Adrenal gland (tissue), 12 donors: ENCODE measurements around the gene CBLC. TPM values are rescaled to one million over a fixed set of nuclear protein-coding genes. Genes with fewer than 3 reads are reported as not detected.

ENCODE experiments used
- DNase-seq, 7 donors: peaks; one replicate each; pipeline ENCODE4 v3.0.0-alpha.2; 2019 to 2020
- H3K27ac ChIP-seq, 5 donors: fragments of 200-600 bp; sonication (generic) in 4 of 5; 1 replicate in 3 of 5; 2 replicates in 2 of 5; pipeline versions ENCODE4 v1.5.1 to v1.8.0; 2016 to 2020; ENCODE audit warnings: mild to moderate bottlenecking in 1 of 5
- H3K27me3 ChIP-seq: fragments of 200-600 bp; 2 replicates; pipeline ENCODE4 v1.8.0; 2021
- H3K36me3 ChIP-seq, 2 donors: fragments of 200-600 bp; replicated peaks in 1 of 2; 1 replicate in 1 of 2; 2 replicates in 1 of 2; pipeline versions ENCODE4 v1.5.1 to v1.8.0; 2018 to 2022
- H3K4me1 ChIP-seq, 2 donors: fragments of 200-600 bp; replicated peaks in 1 of 2; 1 replicate in 1 of 2; 2 replicates in 1 of 2; pipeline versions ENCODE4 v1.5.1 to v1.8.0; 2018 to 2021
- H3K4me3 ChIP-seq, 4 donors: fragments of 200-600 bp; sonication (generic) in 3 of 4; one replicate each; pipeline ENCODE4 v1.5.1; 2016 to 2018
- H3K9me3 ChIP-seq, 3 donors: fragments of 200-600 bp; sonication (generic) in 1 of 3; replicated peaks in 1 of 3; 1 replicate in 2 of 3; 2 replicates in 1 of 3; pipeline versions ENCODE4 v1.5.1 to v1.8.0; 2016 to 2021
- CTCF ChIP-seq, 6 experiments: fragments of 450-650 bp in 4 of 6; fragments of 200-600 bp in 2 of 6; sonication (generic) in 1 of 6; IDR thresholded peaks; 1 replicate in 5 of 6; 2 replicates in 1 of 6; pipeline versions ENCODE4 v1.5.1 to v1.8.0; 2016 to 2021; ENCODE audit warnings: antibody characterized with exemption in 6 of 6, mild to moderate bottlenecking in 2 of 6, moderate library complexity in 1 of 6
- POLR2A ChIP-seq, 2 donors: fragments of 450-650 bp; IDR thresholded peaks; one replicate each; pipeline ENCODE4 v1.6.1; 2017; ENCODE audit warnings: antibody characterized with exemption in 2 of 2, mild to moderate bottlenecking in 2 of 2, moderate library complexity in 1 of 2
- WGBS, 4 donors: extraction: QIAGEN DNeasy Blood & Tissue Kit in 2 of 4; methylation state at CpG; one replicate each; pipeline versions ENCODE4 v1.1.5 to v1.1.7; 2013 to 2017; 5-methylcytosine and 5-hydroxymethylcytosine counted together
- intact Hi-C, 2 donors: fragments of 100-400 bp; cut with DNase I; formaldehyde crosslinking; loops; one replicate each; pipeline versions ENCODE4 v1.14.1 to v1.15.0; 2022 to 2023
- polyA plus RNA-seq, 3 donors: library from polyadenylated mRNA; stranded (reverse); fragments of 200-250 nt in 2 of 3; fragments of 350-450 nt in 1 of 3; fragmentation: Illumina TruSeq in 1 of 3; extraction: RNeasy Lipid Tissue Mini Kit (QIAGEN cat#74804) in 1 of 3; gene quantifications; one replicate each; pipeline ENCODE4 v1.2.3, GENCODE V29; 2013 to 2014
- total RNA-seq, 9 donors: library from RNA; depleted of rRNA in 4 of 9; stranded (reverse); fragments of >200 nt in 4 of 9; fragments of 120-200 nt in 1 of 9; fragmentation: NEBNext Ultra II Directional in 1 of 9; extraction: Animal tissue kit (Norgen Biotek cat#: 25700) in 1 of 9; gene quantifications; one replicate each; pipeline versions ENCODE4 v1.1.0 to v1.2.4, GENCODE V29; 2013 to 2023
- donor health status: healthy with polysubstance abuse.
- donor health status: Bipolar disorder and iron deficiency.
- donor health status: DM: yes; HTN: yes; CAD: no.
- donor health status: DM: no; HTN: no; CAD: no.
- donor health status: DM: no; HTN: no; CAD: no.
- donor health status: DM: yes; HTN: yes; CAD: no.

Gene CBLC
- total and polyA plus RNA-seq, 12 donors = 0.13 to 0.14 TPM; not detected in 10

DNA sequence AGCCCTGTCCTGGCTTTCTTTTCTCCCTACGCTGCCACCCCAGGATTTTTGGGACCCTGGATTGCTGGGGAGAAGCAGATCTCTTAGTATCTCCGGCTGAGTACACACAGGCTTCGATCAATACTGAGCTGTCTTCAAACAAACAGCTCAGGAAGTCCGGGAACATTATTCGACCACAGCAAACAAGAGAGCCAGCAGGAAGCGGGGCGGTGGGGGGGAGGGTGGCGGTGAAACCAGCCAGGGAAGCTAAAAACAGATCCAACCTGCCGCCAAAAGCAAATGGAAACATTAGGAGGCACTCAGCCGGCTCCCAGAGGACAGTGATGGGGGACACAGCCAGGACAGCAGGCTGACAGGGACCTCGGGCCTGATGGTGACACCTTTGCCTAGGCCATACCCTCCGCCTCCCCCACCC is 19.0 kb downstream of the CBLC start:
- peak in 1 of 7 donors; percentile 41 for DNase-seq
- WGBS, 4 donors = 48 to 59% (median 55%) methylated on average over 12 of the region's 12 CpGs
- no peaks in the 10 kb centered on the region for H3K4me1 ChIP-seq
- no peak overlapping the region for H3K4me3 ChIP-seq
- H3K27me3 ChIP-seq = no peaks in the 10 kb centered on the region
- intact Hi-C loops = no loop called here
- TF ChIP-seq POLR2A (IDR thresholded peaks at IDR 0.05) = no peak
- TF ChIP-seq CTCF (IDR thresholded peaks at IDR 0.05) = no peak
- H3K27ac ChIP-seq = peak overlapping the region in 1 of 5 donors; percentile 61
- no peaks in the 10 kb centered on the region for H3K9me3 ChIP-seq
- no peaks in the 10 kb centered on the region for H3K36me3 ChIP-seq

- H3K27ac ChIP-seq = no peak overlapping the region
- TF ChIP-seq POLR2A (IDR thresholded peaks at IDR 0.05) = no peak
- no peak for TF ChIP-seq CTCF (IDR thresholded peaks at IDR 0.05)
- 65 to 76% (median 69%) methylated on average over 6 to 10 of the region's 10 CpGs for WGBS, 4 donors
- no peak for DNase-seq
- no peaks in the 10 kb centered on the region for H3K4me1 ChIP-seq
- no peaks in the 10 kb centered on the region for H3K36me3 ChIP-seq
- H3K9me3 ChIP-seq = no peaks in the 10 kb centered on the region
- intact Hi-C loops = loop anchor here (2.0 to 5.0 kb wide), 2 partner anchors 43 to 45 kb away; no protein-coding TSS in a partner anchor
- no peak overlapping the region for H3K4me3 ChIP-seq
- H3K27me3 ChIP-seq = no peaks in the 10 kb centered on the region
Observed at GRCh38 chr19:44799627-44800346, 22.1 kb downstream of the CBLC start.

DNA sequence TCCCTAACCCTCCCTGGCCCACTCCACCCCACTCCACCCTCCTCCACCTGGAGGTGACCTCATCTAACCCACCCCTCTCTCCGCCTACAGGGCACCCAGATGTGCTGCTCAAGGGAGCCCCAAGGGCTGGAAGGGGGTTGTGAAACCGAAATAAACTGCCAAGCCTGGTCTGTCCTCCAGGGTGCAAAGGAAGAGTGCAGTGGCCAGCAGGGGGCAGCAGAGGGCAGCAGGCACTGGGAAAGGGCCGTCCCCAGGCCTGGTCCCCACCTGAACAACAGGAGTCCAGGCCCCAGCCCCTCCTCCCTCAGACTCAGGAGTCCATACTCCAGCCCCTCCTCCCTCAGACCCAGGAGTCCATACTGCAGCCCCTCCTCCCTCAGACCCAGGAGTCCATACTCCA is 22.8 kb downstream of the CBLC start:
- intact Hi-C loops = loop anchor here in 1 of 2 donors (5.0 kb wide), 1 partner anchor 42 kb away; no protein-coding TSS in a partner anchor
- H3K36me3 ChIP-seq = no peaks in the 10 kb centered on the region
- no peak overlapping the region for H3K4me3 ChIP-seq
- DNase-seq = peak; percentile 87 to 94 (median 89)
- H3K27me3 ChIP-seq = no peaks in the 10 kb centered on the region
- no peak overlapping the region for H3K27ac ChIP-seq
- H3K4me1 ChIP-seq = no peaks in the 10 kb centered on the region
- WGBS, 4 donors = 0 to 8% (median 1%) methylated on average over 1 to 3 of the region's 3 CpGs
- no peaks in the 10 kb centered on the region for H3K9me3 ChIP-seq
- TF ChIP-seq POLR2A (IDR thresholded peaks at IDR 0.05) (no peak), CTCF (IDR thresholded peaks at IDR 0.05) (peak; percentile 93 to 99 (median 98))

DNA sequence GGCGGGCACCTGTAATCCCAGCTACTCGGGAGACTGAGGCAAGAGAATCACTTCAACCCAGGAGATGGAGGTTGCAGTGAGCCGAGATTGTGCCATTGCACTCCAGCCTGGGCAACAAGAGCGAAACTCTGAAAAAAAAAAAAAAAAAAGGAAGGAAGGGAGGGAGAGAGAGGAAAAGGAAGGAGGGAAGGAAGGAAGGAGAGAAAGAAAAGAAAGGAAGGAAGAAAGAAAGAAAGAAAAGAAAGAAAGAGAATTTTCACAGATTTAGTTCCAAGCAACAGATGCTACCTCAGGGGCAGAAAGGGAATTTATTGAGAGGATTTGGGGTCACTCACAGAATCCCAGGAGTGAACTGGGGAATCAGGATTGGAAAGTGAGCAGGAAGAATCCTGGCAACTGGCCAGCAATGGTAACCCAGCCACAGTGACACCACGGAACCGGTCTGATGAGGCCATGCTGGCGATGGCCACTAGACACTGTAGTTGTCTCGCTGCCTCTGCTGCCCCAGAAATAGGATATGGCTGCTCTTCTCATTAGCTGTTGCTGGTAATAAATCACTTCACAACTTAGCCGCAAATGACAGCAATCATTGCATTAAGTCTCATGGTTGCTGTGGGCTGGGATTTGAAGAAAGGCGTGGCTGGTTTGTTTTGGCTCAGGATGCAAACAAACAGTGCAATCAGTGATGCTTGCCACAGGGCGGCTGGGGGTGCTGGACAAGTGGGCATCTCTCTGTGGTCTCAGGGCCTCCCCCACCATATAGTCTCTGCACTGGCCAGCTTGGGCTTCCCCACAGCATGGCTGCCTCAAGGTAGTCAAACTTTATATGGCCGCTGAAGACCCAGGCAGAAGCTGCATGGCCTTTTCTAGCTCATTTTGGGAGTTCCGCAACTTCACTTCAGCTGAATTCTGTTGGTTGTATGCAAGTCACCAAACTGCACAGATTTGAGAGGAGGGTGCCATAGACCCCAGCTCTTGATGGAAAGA is 26.0 kb downstream of the CBLC start:
- H3K36me3 ChIP-seq = no peaks in the 10 kb centered on the region
- 89 to 94% (median 92%) methylated on average over 10 to 13 of the region's 13 CpGs for WGBS, 4 donors

More for the DNA sequence above, 26.0 kb downstream of the CBLC start:
- intact Hi-C loops = loop anchor here in 1 of 2 donors (5.0 kb wide), 1 partner anchor 39 kb away; no protein-coding TSS in a partner anchor
- no peaks in the 10 kb centered on the region for H3K27me3 ChIP-seq
- TF ChIP-seq POLR2A (IDR thresholded peaks at IDR 0.05) (no peak), CTCF (IDR thresholded peaks at IDR 0.05) (no peak)
- no peak overlapping the region for H3K4me3 ChIP-seq
- H3K4me1 ChIP-seq = peaks cover 10 to 12% of the 10 kb centered on the region in 2 donors
- no peak overlapping the region for H3K27ac ChIP-seq
- no peaks in the 10 kb centered on the region for H3K9me3 ChIP-seq
- no peak for DNase-seq
